Peyer's patch (tissue), 4 donors: ENCODE data around the gene HOXD8.

Source experiments
- CTCF ChIP-seq, 6 experiments: fragments of 450-650 bp in 4 of 6; fragments of 200-600 bp in 2 of 6; sonication (generic) in 1 of 6; IDR thresholded peaks; one replicate each; pipeline ENCODE4 v1.5.1; 2017 to 2019; ENCODE audit warnings: antibody characterized with exemption in 6 of 6, mild to moderate bottlenecking in 3 of 6, moderate library complexity in 1 of 6
- POLR2A ChIP-seq, 2 donors: fragments of 450-650 bp; IDR thresholded peaks; one replicate each; pipeline ENCODE4 v1.5.1; 2017; ENCODE audit warnings: antibody characterized with exemption in 2 of 2, mild to moderate bottlenecking in 2 of 2, moderate library complexity in 2 of 2

GRCh38 chr2:176091329-176092258 is 37.9 kb upstream of the HOXD8 start:
- no peak for TF ChIP-seq POLR2A (IDR thresholded peaks at IDR 0.05)
- no peak for TF ChIP-seq CTCF (IDR thresholded peaks at IDR 0.05)
